ENCODE data around the gene SNAPIN.

The SNAPIN gene

GRCh38 chr1:153697191-153698019 is 38.9 kb downstream of the SNAPIN start:
- H3K27ac ChIP-seq (ENCODE audit: poor library complexity, severe bottlenecking): no peak overlapping the region
- TF ChIP-seq, protein P1, sequence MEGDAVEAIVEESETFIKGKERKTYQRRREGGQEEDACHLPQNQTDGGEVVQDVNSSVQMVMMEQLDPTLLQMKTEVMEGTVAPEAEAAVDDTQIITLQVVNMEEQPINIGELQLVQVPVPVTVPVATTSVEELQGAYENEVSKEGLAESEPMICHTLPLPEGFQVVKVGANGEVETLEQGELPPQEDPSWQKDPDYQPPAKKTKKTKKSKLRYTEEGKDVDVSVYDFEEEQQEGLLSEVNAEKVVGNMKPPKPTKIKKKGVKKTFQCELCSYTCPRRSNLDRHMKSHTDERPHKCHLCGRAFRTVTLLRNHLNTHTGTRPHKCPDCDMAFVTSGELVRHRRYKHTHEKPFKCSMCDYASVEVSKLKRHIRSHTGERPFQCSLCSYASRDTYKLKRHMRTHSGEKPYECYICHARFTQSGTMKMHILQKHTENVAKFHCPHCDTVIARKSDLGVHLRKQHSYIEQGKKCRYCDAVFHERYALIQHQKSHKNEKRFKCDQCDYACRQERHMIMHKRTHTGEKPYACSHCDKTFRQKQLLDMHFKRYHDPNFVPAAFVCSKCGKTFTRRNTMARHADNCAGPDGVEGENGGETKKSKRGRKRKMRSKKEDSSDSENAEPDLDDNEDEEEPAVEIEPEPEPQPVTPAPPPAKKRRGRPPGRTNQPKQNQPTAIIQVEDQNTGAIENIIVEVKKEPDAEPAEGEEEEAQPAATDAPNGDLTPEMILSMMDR (IDR thresholded peaks at IDR 0.05; ENCODE audit: poor library complexity, severe bottlenecking): no peak

GRCh38 chr1:153698020-153698922 is 39.8 kb downstream of the SNAPIN start:
- no peak overlapping the region for H3K27ac ChIP-seq (ENCODE audit: poor library complexity, severe bottlenecking)
- ATAC-seq (ENCODE audit: low read depth): no peak
- H3K4me1 ChIP-seq (ENCODE audit: insufficient read depth, poor library complexity, severe bottlenecking): peaks cover 4% of the 10 kb centered on the region

More at GRCh38 chr1:153697191-153698019, 38.9 kb downstream of the SNAPIN start:
- no peak for DNase-seq (ENCODE audit: low spot score)
- no peak overlapping the region for H3K4me3 ChIP-seq (ENCODE audit: severe bottlenecking)
- H3K27me3 ChIP-seq (ENCODE audit: insufficient read depth, poor library complexity, severe bottlenecking): no peaks in the 10 kb centered on the region
- ATAC-seq (ENCODE audit: low read depth): peak; percentile 37; the same call in 1 of the 3 replicates
- no peaks in the 10 kb centered on the region for H3K9me3 ChIP-seq (ENCODE audit: severe bottlenecking)
- H3K4me1 ChIP-seq (ENCODE audit: insufficient read depth, poor library complexity, severe bottlenecking): peaks cover 4% of the 10 kb centered on the region
- no peaks in the 10 kb centered on the region for H3K36me3 ChIP-seq (ENCODE audit: low read depth)

GRCh38 chr1:153698923-153699714 is 40.6 kb downstream of the SNAPIN start:
- Histone ChIP-seq H3K27ac (ENCODE audit: poor library complexity, severe bottlenecking) (no peak overlapping the region), H3K4me1 (ENCODE audit: insufficient read depth, poor library complexity, severe bottlenecking) (peaks cover 4% of the 10 kb centered on the region), H3K4me3 (ENCODE audit: severe bottlenecking) (no peak overlapping the region), H3K9me3 (ENCODE audit: severe bottlenecking) (no peaks in the 10 kb centered on the region), H3K27me3 (ENCODE audit: insufficient read depth, poor library complexity, severe bottlenecking) (no peaks in the 10 kb centered on the region), H3K36me3 (ENCODE audit: low read depth) (no peaks in the 10 kb centered on the region)
- ATAC-seq (ENCODE audit: low read depth) (peak; percentile 85), DNase-seq (ENCODE audit: low spot score) (no peak)
- TF ChIP-seq, protein P1 (IDR thresholded peaks at IDR 0.05; ENCODE audit: poor library complexity, severe bottlenecking): no peak

More at GRCh38 chr1:153698020-153698922, 39.8 kb downstream of the SNAPIN start:
- no peaks in the 10 kb centered on the region for H3K27me3 ChIP-seq (ENCODE audit: insufficient read depth, poor library complexity, severe bottlenecking)
- TF ChIP-seq, protein P1 (IDR thresholded peaks at IDR 0.05; ENCODE audit: poor library complexity, severe bottlenecking): no peak
- no peaks in the 10 kb centered on the region for H3K36me3 ChIP-seq (ENCODE audit: low read depth)
- no peak for DNase-seq (ENCODE audit: low spot score)
- no peak overlapping the region for H3K4me3 ChIP-seq (ENCODE audit: severe bottlenecking)
- H3K9me3 ChIP-seq (ENCODE audit: severe bottlenecking): no peaks in the 10 kb centered on the region

DNA sequence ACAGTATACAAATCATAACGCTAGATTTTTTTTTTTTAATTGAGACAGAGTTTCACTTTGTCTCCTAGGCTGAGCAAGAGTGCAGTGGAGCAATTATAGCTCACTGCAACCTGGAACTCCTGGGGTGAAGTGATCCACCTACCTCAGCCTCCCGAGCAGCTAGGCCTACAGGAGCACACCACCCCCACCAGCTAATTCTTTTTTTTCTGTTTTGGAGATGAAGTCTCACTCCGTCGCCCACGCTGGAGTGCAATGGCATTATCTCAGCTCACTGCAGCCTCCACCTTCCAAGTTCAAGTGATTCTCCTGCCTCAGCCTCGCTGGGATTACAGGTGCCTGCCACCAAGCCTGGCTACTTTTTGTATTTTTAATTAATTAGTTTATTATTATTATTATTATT is 41.3 kb downstream of the SNAPIN start:
- no peak overlapping the region for H3K27ac ChIP-seq (ENCODE audit: poor library complexity, severe bottlenecking)

More for the DNA sequence above, 41.3 kb downstream of the SNAPIN start:
- Histone ChIP-seq H3K9me3 (ENCODE audit: severe bottlenecking) (no peaks in the 10 kb centered on the region), H3K36me3 (ENCODE audit: low read depth) (no peaks in the 10 kb centered on the region), H3K4me1 (ENCODE audit: insufficient read depth, poor library complexity, severe bottlenecking) (peaks cover 4% of the 10 kb centered on the region), H3K27me3 (ENCODE audit: insufficient read depth, poor library complexity, severe bottlenecking) (no peaks in the 10 kb centered on the region), H3K4me3 (ENCODE audit: severe bottlenecking) (no peak overlapping the region)
- ATAC-seq (ENCODE audit: low read depth) (no peak), DNase-seq (ENCODE audit: low spot score) (no peak)
- TF ChIP-seq, protein P1 (IDR thresholded peaks at IDR 0.05; ENCODE audit: poor library complexity, severe bottlenecking): no peak

Data from RWPE2 (cell line).